ENCODE results near the gene IST1. TPM values are rescaled to one million over a fixed set of nuclear protein-coding genes. Genes with fewer than 3 reads are reported as not detected.

IST1 gene
- polyA plus RNA-seq, 3 donors from 2014 or later: 98.3 to 171 (median 141) TPM

DNA sequence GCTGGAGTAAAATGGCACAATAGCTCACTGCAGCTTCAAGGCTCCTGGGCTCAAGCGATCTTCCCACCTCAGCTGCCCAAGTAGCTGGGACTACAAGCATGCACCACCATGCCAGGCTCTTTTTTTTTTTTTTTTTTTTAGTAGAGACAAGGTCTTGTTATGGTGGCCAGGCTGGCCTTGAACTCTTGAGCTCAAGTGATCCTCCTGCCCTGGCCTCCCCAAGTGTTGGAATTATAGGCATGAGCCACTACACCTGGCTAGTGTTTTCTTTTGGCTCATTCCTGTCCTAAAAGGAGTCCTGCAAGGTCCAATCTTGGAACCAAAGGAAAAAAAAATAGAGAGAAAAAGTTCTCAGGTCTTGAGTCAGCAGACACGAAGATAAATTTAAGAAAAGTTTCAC, 74.0 kb downstream of the IST1 start:
- no peaks in the 10 kb centered on the region for H3K36me3 Mint-ChIP-seq
- H3K27ac Mint-ChIP-seq: no peak overlapping the region
- H3K27me3 Mint-ChIP-seq (ENCODE audit: low read depth in 3 of 3): peaks cover 2 to 7% (median 3%) of the 10 kb centered on the region in 3 donors
- no peak overlapping the region for H3K4me3 Mint-ChIP-seq
- H3K9me3 Mint-ChIP-seq: no peaks in the 10 kb centered on the region
- DNase-seq: no peak
- H3K4me1 Mint-ChIP-seq: no peaks in the 10 kb centered on the region

DNA sequence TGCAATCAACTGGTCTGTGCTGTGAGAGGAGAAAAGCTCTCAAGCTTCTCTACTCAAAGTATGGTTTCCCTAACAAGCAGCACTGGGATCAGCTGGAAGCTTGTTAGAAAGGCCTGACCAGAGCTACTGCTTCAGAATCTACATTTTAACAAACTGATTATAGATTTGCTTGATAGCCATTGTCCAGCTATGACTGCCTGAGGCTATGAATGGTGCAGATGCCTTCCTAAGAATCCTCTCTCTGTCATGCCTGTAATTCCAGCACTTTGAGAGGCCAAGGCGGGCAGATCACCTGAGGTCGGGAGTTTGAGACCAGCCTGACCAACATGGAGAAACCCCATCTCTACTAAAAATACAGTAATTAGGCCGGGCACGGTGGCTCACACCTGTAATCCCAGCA, 76.2 kb downstream of the IST1 start:
- peaks cover 1 to 5% (median 1%) of the 10 kb centered on the region in 3 donors for H3K27me3 Mint-ChIP-seq (ENCODE audit: low read depth in 3 of 3)
- no peak overlapping the region for H3K27ac Mint-ChIP-seq
- no peaks in the 10 kb centered on the region for H3K36me3 Mint-ChIP-seq
- H3K9me3 Mint-ChIP-seq: no peaks in the 10 kb centered on the region
- DNase-seq: no peak
- H3K4me3 Mint-ChIP-seq: no peak overlapping the region
- H3K4me1 Mint-ChIP-seq: no peaks in the 10 kb centered on the region

DNA sequence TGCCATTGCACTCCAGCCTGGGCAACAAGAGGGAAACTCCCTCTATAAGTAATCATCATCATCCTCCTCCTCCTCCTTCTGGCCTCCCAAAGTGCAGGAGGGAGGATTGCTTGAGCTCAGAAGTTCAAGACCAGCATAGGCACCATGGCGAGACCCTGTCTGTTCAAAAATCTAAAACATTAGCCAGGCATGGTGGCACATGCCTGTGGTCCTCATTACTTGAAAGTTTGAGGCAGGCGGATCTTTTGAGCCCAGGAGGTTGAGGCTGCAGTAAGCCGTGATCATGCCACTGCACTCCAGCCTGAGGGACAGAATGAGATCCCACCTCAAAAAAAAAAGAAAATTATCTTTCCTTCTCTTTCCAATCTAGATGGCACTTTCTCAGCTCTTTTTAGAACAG, 77.0 kb downstream of the IST1 start:
- Mint-ChIP-seq H3K27ac (no peak overlapping the region), H3K27me3 (ENCODE audit: low read depth in 3 of 3) (peaks cover 0 to 5% (median 1%) of the 10 kb centered on the region in 3 donors), H3K4me1 (no peaks in the 10 kb centered on the region), H3K36me3 (no peaks in the 10 kb centered on the region), H3K9me3 (no peaks in the 10 kb centered on the region), H3K4me3 (no peak overlapping the region)
- no peak for DNase-seq

DNA sequence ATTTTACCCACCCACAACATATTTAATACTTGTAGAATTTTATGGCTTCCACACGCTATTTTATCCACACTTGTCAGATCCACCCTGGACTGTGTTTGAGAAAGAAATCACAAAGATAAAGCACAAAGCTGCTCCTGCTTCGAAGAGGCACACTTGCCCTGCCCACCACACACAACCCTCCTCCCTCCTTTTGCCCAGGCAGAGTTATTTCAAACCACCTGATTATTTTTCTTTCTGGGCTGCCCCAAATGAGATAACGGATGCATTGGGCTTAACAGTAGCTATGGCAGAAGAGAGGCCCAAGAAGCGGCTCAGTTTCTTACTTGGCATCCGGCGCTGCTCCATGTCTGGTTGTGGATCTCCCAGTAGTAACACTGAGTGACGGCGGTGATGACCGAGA, 77.7 kb downstream of the IST1 start:
- H3K27me3 Mint-ChIP-seq (ENCODE audit: low read depth in 3 of 3): peaks cover 1 to 5% (median 3%) of the 10 kb centered on the region in 3 donors
- no peaks in the 10 kb centered on the region for H3K9me3 Mint-ChIP-seq
- no peaks in the 10 kb centered on the region for H3K4me1 Mint-ChIP-seq
- H3K36me3 Mint-ChIP-seq: no peaks in the 10 kb centered on the region
- H3K4me3 Mint-ChIP-seq: no peak overlapping the region
- peak overlapping the region in 2 of 6 donors; percentile 49 for H3K27ac Mint-ChIP-seq
- no peak for DNase-seq

DNA sequence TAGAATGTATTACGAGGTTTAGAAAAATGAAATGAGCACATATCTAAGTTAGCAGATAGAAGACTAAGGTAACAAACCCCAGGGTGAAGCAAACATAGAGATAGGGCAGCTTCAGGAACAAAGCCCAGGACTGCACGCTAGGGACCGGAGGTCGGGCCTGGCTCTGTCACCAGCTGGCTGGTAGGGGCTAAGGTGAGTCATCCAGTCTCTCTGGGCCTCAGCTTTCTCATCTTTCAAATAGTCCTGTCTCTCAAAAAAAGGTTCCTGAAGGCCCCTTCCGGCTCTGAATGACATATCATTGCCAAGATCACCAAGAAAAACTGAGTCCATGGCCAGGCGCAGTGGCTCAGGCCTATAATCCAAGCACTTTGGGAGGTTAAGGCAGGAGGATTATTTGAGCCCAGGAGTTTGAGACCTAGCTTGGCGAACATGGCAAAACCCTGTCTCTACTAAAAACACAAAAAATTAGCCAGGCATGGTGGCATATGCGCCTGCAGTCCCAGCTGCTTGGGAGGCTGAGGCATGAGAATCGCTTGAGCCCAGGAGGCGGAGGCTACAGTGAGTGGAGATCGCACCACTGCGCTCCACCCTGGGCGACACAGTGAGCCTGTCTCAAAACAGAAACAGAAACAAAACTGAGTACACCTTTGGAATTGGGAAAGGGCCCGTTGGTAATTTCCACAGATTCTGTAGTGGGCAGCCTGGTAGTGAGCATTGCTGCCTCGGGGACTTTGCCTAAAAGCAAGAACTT, 78.9 kb downstream of the IST1 start:
- no peaks in the 10 kb centered on the region for H3K4me1 Mint-ChIP-seq
- no peak for DNase-seq
- no peaks in the 10 kb centered on the region for H3K36me3 Mint-ChIP-seq
- H3K27me3 Mint-ChIP-seq (ENCODE audit: low read depth in 3 of 3): peaks cover 1 to 5% (median 3%) of the 10 kb centered on the region in 3 donors
- H3K4me3 Mint-ChIP-seq: no peak overlapping the region
- H3K27ac Mint-ChIP-seq: no peak overlapping the region
- H3K9me3 Mint-ChIP-seq: no peaks in the 10 kb centered on the region

Other genes with a start within 250 kb of the IST1 start
- 1 to 10 TPM in 1 of 3 donors, under 1 TPM in 2; 0.30 to 3.0 (median 0.80) TPM for gene PHLPP2, start 170.8 kb upstream of the IST1 start, polyA plus RNA-seq
- gene AP1G1, start 86.7 kb upstream of the IST1 start, polyA plus RNA-seq: 10 to 100 TPM in 1 of 3 donors, 1 to 10 TPM in 2; 5.2 to 24.4 (median 5.2) TPM
- gene ATXN1L, start 49.6 kb upstream of the IST1 start, polyA plus RNA-seq: 10 to 100 TPM in 1 of 3 donors, 1 to 10 TPM in 2; 9.6 to 18.6 (median 9.8) TPM
- 10 to 100 TPM in 2 of 3 donors, 1 to 10 TPM in 1; 9.3 to 12.6 (median 12.2) TPM for gene ZNF821, start 11.3 kb upstream of the IST1 start, polyA plus RNA-seq
- gene PKD1L3, start 104.9 kb downstream of the IST1 start, polyA plus RNA-seq: not detected
- gene DHODH, start 113.2 kb downstream of the IST1 start, polyA plus RNA-seq: 1 to 10 TPM in 2 of 3 donors, under 1 TPM in 1; 0.34 to 7.2 (median 5.9) TPM
- gene HP, start 159.0 kb downstream of the IST1 start, polyA plus RNA-seq: not detected
- gene HPR, start 167.7 kb downstream of the IST1 start, polyA plus RNA-seq: not detected
- 10 to 100 TPM in 2 of 3 donors, 1 to 10 TPM in 1; 9.6 to 18.3 (median 12.1) TPM for gene TXNL4B, start 198.1 kb downstream of the IST1 start, polyA plus RNA-seq
- gene DHX38, start 198.3 kb downstream of the IST1 start, polyA plus RNA-seq: 10 to 100 TPM; 16.9 to 39.9 (median 20.6) TPM